GM19351 (cell line): Measurements from ENCODE around the gene CNNM4.
"Not testable (repeated sequence)": the region's sequence is repeated elsewhere in the genome, so short reads cannot be mapped to it uniquely, and the experiment has no call there.

Experiments used
- ATAC-seq: cut with Tn5 transposase; IDR thresholded peaks from one replicate; pipeline ENCODE4 v1.9.1; 2021; ENCODE audit warnings: mild to moderate bottlenecking, moderate library complexity; ENCODE audit not compliant: unreplicated experiment

The CNNM4 gene

DNA sequence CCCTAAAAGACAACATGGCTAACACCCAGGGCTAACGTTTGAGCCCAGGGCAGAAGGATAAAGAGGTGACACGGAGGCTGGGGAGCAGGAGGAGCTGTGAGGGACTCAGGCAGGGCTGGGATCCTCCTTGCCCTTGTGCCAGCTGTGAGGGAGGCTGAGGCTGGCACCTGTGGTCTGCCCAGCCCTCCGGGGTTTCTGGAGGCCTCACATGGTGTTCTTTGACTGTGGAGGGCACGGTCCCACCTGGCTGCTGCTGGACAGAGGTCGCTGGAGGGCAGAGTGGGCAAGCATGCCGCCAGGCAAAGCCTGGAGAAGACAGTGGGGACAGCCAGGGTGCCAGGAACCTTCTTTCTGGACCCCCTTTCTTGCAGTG is 28.5 kb downstream of the CNNM4 start:
- no peak for ATAC-seq

DNA sequence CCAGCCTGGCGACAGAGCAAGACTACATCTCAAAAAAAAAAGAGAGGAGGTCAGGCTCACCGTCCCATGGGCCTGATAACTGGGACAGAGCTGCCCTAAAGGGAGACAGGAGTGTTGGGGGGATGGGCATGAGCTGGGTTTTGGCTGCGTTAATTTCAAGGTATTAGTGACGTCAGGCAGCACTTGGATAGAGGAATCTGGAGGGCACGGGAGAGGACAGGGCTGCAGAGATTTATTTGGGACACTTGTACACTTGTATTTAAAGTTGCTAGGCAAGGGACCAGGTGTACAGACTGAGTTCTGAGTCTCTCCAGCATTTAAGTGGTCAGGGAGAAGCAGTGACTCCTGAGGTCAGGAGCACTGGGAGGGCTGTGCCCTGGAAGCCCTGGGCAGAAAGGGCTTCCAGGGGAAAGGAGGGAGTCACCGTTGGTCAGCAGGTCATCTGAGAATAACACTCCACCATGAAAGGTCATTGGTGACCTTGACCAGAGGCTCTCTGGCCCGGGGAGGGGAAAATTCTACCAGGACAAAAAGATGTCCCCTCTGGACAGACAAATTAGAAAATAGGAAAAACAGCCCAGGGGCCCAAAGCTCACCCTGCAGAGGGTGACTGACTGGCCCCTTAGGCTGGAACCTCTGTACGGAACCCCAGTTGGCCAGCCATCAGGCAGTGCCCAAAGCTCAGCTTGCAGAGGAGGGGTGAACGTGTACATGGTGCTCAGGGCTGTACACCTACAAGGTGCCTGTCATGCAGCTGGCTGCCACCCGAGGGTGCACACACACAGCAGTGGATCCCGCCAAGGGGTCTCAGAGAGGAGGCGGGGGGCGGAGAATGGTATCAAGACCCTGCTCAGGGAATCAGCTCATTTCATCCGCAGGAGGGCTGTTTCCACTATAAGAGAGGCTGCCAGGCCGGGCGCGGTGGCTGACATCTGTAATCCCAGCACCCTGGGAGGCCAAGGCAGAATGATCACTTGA is 32.4 kb downstream of the CNNM4 start:
- ATAC-seq, result no peak

DNA sequence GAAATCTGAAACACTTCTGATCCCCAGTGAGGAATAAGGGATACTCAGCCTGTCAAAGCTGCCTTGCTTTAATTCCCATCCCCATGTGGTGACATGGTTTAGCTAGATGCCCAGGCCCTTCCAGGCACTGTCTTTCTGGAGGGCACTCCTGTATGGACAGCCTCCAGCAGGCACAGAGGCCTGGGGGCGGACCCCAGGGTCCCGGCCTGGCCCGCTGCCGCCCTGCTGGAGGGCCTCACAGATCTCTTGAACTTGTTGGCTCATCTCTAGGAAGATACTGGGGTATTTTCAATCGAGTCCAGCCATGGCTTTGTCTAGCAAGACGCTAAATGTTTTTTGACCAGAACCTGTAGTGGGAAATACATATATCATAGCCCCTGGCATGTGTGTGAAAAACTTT is 34.4 kb downstream of the CNNM4 start:
- no peak for ATAC-seq

DNA sequence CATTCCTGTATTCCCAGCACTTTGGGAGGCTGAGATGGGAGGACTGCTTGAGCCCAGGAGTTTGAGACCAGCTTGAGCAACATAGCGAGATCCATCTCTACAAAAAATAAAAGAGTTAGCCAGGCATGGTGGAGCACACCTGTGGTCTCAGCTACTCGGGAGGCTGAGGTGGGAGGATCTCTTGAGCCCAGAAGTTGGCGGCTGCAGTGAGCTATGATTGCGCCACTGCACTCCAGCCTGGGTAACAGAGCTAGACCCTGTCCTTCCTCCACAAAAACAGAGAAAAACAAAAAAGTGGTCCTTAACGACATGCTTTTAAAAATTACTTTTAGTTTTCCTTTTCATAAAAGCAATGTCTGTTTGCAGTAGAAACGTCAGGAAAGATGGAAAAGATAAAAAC is 35.8 kb downstream of the CNNM4 start:
- ATAC-seq, result not testable (repeated sequence)

DNA sequence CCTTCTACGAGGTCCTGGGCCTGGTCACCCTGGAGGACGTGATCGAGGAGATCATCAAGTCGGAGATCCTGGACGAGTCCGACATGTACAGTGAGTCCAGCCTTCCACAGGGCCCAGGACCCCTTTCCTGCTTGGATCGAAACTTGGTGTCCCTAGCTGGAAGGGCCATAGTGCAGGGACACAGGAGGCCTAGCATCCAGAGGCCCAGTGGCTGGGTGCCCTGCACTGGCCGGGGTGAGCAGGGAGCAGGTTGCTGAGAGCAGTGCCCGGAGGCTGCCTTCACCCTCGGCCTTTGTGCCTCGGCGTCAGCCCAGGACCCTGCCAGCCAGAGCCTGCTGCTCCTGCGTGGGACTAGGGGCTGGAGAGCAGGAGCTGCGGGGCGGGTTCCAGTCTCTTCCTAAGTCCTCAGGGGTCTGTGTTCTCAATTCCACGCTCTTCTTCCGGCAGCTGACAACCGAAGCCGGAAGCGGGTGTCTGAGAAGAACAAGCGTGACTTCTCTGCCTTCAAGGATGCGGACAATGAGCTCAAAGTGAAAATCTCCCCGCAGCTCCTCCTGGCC is 36.4 kb downstream of the CNNM4 start:
- ATAC-seq, result no peak

DNA sequence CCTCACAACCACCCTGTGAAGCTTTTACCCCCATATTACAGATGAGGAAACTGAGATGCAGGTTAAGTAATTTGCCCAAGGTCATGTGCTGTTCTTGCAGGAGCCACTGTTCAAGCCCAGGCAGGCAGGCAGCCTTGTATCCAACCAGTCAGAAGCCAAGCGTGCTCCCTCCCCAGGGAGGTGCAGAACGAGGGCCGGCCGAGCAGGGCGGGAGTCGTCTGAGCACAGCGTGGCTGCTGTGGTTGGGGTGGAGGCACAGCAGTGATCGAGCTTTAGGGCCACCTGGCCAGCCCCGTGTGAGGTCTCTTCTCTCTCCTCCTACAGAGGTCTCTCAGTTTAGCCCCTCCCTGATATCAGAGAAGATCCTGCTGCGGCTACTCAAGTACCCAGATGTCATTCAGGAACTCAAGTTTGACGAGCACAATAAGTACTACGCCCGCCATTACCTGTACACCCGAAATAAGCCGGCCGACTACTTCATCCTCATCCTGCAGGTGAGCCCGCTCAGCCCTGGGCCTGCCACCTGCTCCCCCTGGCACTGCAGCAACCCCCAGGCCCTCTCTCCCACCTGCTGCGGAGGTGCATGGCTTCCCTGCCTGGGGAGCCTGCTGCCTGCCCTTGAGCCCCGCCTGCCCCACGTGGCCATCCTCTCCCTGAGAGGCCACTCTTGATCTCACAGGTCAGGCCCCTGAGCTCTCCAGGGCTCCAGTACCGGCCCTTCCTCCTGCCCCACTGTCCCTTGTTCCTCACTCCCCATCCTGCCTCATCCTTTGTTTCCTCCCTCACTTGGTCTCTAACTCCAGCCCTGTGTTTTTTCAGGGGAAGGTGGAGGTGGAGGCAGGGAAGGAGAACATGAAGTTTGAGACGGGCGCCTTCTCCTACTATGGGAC is 38.3 kb downstream of the CNNM4 start:
- ATAC-seq, result no peak

DNA sequence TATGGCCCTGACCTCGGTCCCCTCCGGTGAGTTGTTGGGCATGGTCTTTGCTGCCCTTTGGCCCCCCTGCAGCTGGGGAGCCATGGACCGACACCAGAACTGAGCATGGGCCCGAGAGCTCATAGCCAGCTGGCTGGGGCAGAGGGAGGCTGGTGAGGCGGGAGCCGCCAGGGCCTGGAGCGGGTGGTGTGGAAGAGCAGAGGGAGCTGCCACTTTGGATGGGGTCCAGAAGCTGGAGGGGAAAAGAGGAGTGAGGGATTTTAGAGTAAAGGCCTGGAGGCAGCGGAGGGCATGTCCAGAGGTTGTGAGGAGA is 38.9 kb downstream of the CNNM4 start:
- no peak for ATAC-seq

DNA sequence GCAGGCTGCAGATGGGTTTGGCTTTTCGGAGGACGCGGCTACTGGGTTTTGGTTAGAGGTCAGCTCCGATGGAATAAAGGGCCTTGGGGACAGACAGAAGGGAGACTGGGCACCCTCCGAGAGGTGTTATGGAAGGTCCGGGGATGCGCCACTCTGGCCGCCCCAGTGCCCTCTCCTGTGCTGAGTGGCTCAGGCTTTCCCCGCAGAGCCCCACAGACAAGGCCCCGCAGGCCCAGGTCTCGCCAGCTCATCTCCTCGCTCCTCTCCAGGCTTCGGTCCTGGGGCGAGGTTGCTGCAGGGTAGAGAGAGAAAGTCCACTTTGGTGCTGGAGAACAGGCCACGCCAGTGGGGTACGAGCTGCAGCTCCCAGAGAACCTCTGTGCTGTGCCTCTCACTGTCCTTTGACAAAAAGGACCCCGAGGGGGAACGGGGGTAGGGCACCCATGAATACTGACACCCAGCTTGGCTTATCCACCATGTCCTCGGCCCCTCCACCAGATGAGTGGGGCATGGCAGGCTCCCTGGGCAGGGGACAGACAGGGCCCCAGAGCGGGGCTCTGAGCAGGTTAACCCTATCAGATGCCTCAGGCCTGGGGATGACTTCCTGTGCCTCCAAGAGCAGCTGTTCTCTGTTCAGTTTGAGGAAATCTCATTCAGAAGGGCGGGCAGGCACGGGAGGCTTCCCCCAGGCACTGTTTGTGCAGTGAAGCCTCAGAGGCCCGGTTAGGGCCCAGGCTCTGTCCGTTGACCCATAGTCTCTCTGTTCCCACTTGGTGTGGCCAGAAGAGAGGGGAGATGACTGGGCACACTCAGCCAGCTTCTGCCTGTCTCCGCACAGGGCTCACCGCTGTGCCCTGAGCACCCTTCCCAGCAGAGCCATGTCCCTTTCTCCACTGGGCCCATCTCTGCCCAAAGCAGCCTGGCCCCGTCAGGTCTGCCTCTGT is 39.6 kb downstream of the CNNM4 start:
- ATAC-seq, result peak; percentile 5

DNA sequence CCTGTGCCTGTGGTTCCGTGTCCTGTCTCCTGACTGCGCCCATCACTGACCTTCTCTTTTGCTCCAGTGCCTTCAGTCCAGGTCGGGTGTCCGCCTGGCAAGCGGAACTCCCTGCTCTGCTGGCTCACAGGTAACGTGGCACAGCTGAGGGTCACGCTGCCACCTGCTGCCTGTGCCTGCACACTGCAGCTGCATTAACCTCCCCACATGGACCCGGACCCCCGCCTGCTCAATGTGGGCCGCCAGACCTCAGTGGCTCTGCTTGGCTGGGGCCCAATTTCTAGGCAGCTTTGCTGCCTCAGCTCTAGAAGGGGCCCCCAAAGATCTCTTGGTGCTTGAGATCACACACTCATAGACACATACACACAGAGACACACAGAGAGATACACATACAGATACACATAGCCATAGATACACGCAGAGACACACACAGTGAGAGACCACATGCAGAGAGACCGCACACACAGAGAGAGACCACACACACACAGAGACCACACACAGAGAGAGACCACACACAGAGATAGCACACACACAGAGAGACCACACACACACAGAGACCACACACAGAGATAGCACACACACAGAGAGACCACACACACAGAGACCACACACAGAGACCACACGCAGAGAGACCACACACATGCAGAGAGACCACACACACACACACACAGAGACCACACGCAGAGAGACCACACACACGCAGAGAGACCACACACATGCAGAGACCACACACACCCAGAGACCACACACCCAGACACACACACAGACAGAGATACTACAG is 40.5 kb downstream of the CNNM4 start:
- peak; percentile 89 for ATAC-seq

DNA sequence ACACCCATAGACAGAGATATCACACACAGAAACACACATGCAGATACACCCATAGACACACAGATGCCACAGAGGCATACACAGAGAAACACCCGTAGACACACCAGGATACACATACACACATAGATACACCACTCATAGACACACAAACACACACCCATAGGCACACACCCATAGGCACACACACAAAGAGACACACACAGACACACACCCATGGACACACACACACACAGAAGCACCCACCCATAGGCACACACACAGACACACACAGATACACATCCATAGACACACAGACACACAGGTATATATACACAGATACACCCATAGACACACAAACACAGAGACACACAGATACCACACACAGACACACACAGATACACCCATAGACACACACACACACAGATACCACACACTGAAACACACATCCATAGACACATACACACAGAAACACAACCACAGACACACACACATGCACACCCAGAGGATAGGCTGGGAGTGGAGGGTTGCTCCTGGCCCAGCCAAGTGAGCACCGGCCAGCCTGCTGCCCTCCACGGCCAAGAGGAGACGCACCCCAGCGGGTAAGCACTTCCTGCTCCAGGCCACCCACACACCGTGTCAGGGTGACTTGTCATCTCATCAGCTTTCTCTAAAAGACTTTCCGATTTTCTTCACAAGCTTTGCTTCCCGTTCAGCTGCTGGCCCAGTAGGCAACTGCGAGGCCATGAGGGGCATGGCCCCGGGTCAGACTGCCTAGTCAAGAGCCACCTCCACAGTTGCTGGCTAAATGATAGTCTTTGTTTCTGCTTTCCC is 41.3 kb downstream of the CNNM4 start:
- no peak for ATAC-seq

DNA sequence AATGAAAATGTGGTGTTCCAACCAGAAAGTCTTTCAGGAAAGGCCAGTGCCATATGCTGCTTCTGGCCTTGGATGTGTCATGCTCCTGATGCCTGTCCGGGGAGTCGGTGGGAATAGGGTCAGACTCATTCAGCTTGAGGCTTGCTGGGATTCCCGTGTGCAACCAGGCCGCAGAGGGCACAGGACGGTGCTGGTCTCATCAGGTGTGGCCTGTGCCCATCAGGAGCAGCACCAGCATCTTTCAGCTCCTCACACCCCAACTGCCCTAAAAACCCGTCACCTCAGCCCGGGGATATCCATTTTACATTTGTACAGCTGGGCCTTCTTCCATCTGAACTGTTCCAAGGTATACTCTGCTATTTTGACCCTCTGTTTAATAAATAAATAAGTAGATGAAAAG is 42.0 kb downstream of the CNNM4 start:
- ATAC-seq, result no peak

DNA sequence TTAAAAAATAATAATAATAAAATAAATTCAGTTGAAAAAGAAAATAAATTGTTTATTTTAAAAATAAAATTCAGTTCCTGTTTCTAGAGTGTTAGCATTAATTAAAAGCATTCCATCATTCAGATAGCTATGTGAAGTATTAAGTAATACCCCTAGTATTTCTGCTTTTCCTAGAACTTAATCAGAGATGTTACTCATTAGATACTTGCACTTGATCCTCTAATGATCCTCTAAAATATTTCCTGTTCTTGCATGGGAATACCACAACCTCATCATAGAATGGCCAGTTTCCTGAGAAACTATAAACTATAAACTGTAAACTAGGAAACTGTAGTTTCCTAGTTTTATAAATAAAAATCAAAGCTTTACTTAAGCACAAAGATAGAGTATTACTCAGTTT is 44.3 kb downstream of the CNNM4 start:
- no peak for ATAC-seq

DNA sequence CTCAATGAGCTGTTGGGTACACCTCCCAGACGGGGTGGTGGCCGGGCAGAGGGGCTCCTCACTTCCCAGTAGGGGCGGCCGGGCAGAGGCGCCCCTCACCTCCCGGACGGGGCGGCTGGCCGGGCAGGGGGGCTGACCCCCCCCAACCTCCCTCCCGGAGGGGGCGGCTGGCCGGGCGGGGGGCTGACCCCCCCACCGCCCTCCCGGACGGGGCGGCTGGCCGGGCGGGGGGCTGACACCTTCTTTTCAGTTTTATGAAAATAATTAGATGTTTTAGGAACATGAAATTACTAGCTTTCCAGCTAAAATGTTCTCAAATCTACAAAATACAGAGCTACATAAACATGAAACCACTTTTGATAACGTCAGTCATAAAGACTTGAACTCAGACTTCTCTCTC is 45.2 kb downstream of the CNNM4 start:
- not testable (repeated sequence) for ATAC-seq

DNA sequence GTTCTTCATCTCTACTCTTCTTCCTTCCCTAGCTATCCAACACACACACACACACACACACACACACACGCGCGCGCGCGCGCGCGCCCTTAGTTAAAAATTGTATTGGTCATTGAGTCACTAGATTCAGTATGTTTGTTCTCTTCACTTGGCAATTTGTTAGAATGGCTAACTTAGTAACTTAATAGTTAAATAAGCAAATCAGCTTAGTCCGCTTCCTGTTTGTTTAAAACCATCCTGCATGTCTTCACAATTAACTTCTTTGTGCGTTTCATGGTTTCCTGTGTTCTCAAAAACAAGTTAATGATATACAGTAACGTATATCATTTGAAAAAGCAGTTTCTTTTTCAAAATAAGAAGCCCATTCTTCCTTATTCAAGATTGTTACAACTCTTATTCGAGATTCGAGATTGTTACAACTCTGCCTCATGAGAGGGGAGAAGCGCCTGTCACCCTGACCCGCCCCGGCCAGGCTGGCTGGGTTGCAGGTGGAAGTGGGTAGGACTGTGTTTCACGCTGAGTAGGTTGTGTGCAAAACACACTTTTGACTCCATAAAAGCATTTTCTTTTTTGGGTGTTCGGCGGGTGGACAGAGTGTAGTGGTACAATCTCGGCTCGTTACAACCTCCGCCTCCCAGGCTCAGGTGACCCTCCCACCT is 45.9 kb downstream of the CNNM4 start:
- no peak for ATAC-seq

DNA sequence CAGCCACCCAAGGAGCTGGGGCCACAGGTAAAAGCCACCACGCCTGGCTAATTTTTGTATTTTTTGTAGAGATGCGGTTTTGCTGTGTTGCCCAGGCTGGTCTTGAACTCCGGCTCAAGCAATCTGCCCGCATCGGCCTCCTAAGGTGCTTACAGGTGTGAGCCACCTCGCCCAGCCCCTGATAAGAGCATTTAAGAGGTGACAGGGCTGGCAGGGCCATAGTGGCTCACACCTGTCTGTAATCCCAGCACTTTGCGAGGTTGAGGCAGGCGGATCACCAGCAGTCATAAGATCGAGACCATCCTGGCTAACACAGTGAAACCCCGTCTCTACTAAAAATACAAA is 46.4 kb downstream of the CNNM4 start:
- no peak for ATAC-seq

DNA sequence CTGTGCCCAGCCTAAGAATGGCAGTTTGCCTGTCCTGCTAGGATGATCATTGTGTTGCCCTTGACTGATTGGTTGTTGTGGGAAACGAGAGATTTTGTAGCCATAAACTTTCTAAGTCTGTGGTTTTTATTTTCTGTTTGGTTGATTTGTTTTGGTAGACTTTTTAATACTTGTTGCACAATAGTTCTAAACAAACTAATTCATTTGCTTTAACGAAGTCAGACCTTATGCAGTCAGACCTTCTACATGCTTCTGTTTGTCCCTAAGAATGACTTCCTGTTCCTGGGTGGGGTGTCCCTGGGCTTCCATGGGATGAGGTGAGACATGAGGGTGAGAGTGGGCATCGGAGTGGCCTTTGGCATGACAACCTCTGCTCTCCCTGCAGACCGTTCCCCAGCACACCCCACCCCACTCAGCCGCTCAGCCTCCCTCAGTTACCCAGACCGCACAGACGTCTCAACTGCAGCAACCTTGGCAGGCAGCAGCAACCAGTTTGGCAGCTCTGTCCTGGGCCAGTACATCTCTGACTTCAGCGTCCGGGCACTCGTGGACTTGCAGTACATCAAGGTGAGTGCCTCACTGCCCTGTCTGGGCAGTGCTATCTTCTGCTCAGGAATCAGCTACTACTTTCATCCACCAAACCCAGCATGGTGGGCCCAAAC is 47.6 kb downstream of the CNNM4 start:
- no peak for ATAC-seq

DNA sequence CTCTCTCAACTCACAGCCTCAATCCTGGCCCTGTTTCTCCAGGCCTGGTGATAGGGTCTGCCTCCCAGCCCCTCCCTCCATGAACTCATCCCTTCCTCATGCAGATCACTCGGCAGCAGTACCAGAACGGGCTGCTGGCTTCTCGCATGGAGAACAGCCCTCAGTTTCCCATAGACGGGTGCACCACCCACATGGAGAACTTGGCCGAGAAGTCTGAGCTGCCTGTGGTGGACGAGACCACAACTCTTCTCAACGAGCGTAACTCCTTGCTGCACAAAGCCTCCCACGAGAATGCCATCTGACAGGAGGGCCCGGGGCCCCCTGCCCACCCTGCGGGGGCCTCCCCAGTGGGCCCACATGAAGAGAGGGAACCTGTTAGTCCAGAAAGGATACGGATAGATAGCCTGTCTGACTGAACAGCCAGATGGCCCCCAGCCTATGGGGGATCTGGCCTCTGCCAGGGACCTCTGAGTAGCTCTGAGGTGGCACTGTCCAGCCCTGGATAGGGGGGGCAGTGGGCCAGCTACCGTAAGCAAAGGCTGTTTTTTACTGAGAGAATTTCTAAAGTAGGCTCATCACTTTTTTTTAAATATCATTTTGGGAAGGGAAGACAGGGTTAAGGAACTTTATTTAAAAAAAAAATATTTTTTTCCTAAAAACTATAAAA is 48.6 kb downstream of the CNNM4 start:
- ATAC-seq, result no peak
